A673 (cell line): ENCODE results near the gene TNFAIP3. TPM values are rescaled to one million over a fixed set of nuclear protein-coding genes. Genes with fewer than 3 reads are reported as not detected.
A peak's percentile ranks its signal among the peaks of the same experiment; 100 is the strongest.

Experiments
- BruUV-seq: library from RNA; stranded (reverse); fragments of 400-500 nt; replicated peaks from 2 replicates; lab custom pipeline; 2021; lab: Mats Ljungman, UMichigan
- CTCF ChIA-PET: fragments of 300-600 bp; sonication (Branson Sonifier 250); formaldehyde crosslinking; loops from one replicate; lab custom pipeline; 2022; ENCODE audit warnings: antibody characterized with exemption; lab: Charles Lee
- POLR2A ChIA-PET: fragments of 300-600 bp; sonication (Branson Sonifier 250); formaldehyde crosslinking; loops from one replicate; lab custom pipeline; 2022; ENCODE audit warnings: antibody characterized with exemption; ENCODE audit not compliant: low non-redundant PET; lab: Charles Lee
- DNase-seq: peaks from one replicate; pipeline ENCODE4 v3.0.0-alpha.2; 2015; ENCODE audit warnings: low spot score
- H3K27ac ChIP-seq: fragments of 200-600 bp; sonication (generic); 2 replicates; pipeline ENCODE4 v1.5.1; 2016; ENCODE audit warnings: mixed run types, low read depth, mild to moderate bottlenecking, mixed read lengths, antibody characterized with exemption, low read length; ENCODE audit not compliant: poor library complexity, severe bottlenecking
- H3K27me3 ChIP-seq: fragments of 200-600 bp; sonication (generic); replicated peaks from 2 replicates; pipeline ENCODE4 v1.6.1; 2017; ENCODE audit warnings: mixed run types, low read depth, mild to moderate bottlenecking, mixed read lengths, antibody characterized with exemption, low read length; ENCODE audit not compliant: insufficient read depth, poor library complexity
- H3K36me3 ChIP-seq: fragments of 200-600 bp; sonication (generic); 2 replicates; pipeline ENCODE4 v1.6.1; 2016; ENCODE audit warnings: mixed run types, mild to moderate bottlenecking, mixed read lengths, antibody characterized with exemption, low read length; ENCODE audit not compliant: insufficient read depth, poor library complexity, severe bottlenecking
- H3K4me1 ChIP-seq: fragments of 200-600 bp; sonication (generic); 2 replicates; pipeline ENCODE4 v1.6.1; 2017; ENCODE audit warnings: mixed run types, mild to moderate bottlenecking, mixed read lengths, antibody characterized with exemption, low read length; ENCODE audit not compliant: insufficient read depth, poor library complexity, severe bottlenecking
- H3K4me3 ChIP-seq: fragments of 200-600 bp; sonication (generic); 2 replicates; pipeline ENCODE4 v1.5.1; 2016; ENCODE audit warnings: low read depth, mixed run types, mild to moderate bottlenecking, mixed read lengths, low read length; ENCODE audit not compliant: poor library complexity, severe bottlenecking
- H3K9me3 ChIP-seq: fragments of 200-600 bp; sonication (generic); 2 replicates; pipeline ENCODE4 v1.6.1; 2016; ENCODE audit warnings: mixed run types, low read depth, mild to moderate bottlenecking, mixed read lengths, antibody characterized with exemption, low read length; ENCODE audit not compliant: poor library complexity, severe bottlenecking
- EZH2 ChIP-seq: fragments of 200-600 bp; sonication (generic); IDR thresholded peaks from 2 replicates; pipeline ENCODE4 v1.6.1; 2017; ENCODE audit warnings: borderline replicate concordance, low read depth, mild to moderate bottlenecking, mixed read lengths, antibody characterized with exemption, low read length; ENCODE audit not compliant: poor library complexity, severe bottlenecking
- intact Hi-C: fragments of 100-400 bp; cut with micrococcal nuclease; formaldehyde crosslinking; loops from one replicate; pipeline ENCODE4 v1.10.0; 2022; ENCODE audit not compliant: unreplicated experiment
- total RNA-seq: library from RNA; stranded (reverse); gene quantifications from 2 replicates; pipeline ENCODE4 v1.2.3, GENCODE V29; 2021
- TF ChIP-seq, protein P1 (sequence below): fragments of 300-800, 200-600 bp; sonication (generic); conservative IDR thresholded peaks from 2 replicates; pipeline ENCODE4 v1.5.1; 2017; ENCODE audit warnings: low read depth, mild to moderate bottlenecking, antibody characterized with exemption, low read length, moderate library complexity, mixed read lengths

TNFAIP3 gene
- total RNA-seq, 1 experiment from 2014 or later = 12.7 TPM

DNA sequence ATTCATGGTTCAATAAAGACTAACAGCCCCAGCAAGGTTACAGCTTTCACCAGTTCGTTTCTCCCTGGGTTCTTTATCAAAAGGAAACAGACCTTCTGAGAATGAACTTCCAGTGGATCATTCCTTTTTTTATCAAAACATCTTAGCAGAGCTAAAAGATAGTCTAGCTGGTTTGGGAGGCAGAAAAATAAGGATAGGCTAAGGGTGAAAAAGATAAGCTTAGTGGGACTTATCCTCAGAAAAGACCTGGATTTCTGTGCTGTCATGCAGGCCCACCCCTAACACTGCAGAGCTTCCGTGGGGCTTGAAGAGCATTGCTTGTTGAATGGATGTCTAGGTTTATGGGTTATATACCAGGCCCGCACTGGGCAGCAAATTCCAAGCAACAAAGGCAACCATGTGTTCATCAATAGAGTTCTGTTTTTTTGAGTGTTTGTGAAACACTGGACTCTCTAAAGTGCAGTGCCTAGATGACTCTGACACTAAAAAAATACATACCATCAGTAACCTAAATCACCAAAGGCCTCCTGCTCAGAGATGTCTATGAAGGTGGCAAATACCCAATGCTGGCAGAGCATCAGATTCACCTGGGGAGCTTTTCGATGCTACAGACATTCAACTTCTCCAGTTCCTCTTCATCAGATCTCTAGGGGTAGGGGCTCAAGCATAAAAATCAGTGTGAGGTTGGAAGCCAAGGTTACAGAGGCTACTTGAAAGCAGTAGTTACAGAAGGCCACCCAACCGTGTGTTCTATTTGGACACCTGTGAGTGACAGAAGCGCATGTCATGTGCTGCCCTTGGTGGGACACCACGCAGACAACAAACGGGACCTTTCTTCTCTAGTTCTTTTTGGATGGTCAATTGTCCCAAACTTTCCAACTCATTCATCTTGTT is 53.0 kb downstream of the TNFAIP3 start:
- H3K36me3 ChIP-seq = no peaks in the 10 kb centered on the region
- no peak for DNase-seq
- H3K4me1 ChIP-seq = no peaks in the 10 kb centered on the region
- no peaks in the 10 kb centered on the region for H3K9me3 ChIP-seq
- H3K27me3 ChIP-seq = peaks cover 5% of the 10 kb centered on the region
- CTCF ChIA-PET = no interaction called here
- BruUV-seq = no TSS peak
- H3K27ac ChIP-seq = no peak overlapping the region
- H3K4me3 ChIP-seq = no peak overlapping the region
- intact Hi-C loops = no loop called here
- TF ChIP-seq, protein P1, sequence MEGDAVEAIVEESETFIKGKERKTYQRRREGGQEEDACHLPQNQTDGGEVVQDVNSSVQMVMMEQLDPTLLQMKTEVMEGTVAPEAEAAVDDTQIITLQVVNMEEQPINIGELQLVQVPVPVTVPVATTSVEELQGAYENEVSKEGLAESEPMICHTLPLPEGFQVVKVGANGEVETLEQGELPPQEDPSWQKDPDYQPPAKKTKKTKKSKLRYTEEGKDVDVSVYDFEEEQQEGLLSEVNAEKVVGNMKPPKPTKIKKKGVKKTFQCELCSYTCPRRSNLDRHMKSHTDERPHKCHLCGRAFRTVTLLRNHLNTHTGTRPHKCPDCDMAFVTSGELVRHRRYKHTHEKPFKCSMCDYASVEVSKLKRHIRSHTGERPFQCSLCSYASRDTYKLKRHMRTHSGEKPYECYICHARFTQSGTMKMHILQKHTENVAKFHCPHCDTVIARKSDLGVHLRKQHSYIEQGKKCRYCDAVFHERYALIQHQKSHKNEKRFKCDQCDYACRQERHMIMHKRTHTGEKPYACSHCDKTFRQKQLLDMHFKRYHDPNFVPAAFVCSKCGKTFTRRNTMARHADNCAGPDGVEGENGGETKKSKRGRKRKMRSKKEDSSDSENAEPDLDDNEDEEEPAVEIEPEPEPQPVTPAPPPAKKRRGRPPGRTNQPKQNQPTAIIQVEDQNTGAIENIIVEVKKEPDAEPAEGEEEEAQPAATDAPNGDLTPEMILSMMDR = no peak
- TF ChIP-seq EZH2 = no peak
- POLR2A ChIA-PET = no interaction called here

DNA sequence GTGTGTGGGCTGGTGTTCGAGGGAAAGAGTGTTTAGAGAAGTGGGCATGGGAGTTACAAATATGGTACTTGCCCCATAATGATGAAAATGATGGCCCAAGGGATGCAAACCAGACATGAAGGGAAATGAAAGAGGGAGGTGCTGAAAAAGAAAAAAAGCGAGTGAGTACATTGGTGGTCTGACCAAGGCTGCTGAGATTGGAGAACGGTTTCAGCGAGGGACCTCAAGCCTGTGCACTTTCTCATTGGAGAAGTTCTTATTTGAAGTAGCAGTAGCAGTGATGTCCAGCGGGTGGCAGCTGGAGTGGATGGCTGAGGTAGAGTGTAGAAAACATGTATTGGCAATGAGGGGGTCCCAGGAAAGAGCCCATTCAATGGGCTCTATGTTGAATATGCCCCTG is 54.8 kb downstream of the TNFAIP3 start:
- no peaks in the 10 kb centered on the region for H3K36me3 ChIP-seq
- CTCF ChIA-PET = no interaction called here
- intact Hi-C loops = no loop called here
- H3K27ac ChIP-seq = no peak overlapping the region
- no peaks in the 10 kb centered on the region for H3K9me3 ChIP-seq
- peaks cover 6% of the 10 kb centered on the region for H3K27me3 ChIP-seq
- BruUV-seq = no TSS peak
- H3K4me3 ChIP-seq = no peak overlapping the region
- H3K4me1 ChIP-seq = no peaks in the 10 kb centered on the region
- no peak for TF ChIP-seq EZH2
- TF ChIP-seq, protein P1 = 0 out of 2 replicates have a peak, but pooled peaks have one; percentile 15
- no peak for DNase-seq
- POLR2A ChIA-PET = no interaction called here

DNA sequence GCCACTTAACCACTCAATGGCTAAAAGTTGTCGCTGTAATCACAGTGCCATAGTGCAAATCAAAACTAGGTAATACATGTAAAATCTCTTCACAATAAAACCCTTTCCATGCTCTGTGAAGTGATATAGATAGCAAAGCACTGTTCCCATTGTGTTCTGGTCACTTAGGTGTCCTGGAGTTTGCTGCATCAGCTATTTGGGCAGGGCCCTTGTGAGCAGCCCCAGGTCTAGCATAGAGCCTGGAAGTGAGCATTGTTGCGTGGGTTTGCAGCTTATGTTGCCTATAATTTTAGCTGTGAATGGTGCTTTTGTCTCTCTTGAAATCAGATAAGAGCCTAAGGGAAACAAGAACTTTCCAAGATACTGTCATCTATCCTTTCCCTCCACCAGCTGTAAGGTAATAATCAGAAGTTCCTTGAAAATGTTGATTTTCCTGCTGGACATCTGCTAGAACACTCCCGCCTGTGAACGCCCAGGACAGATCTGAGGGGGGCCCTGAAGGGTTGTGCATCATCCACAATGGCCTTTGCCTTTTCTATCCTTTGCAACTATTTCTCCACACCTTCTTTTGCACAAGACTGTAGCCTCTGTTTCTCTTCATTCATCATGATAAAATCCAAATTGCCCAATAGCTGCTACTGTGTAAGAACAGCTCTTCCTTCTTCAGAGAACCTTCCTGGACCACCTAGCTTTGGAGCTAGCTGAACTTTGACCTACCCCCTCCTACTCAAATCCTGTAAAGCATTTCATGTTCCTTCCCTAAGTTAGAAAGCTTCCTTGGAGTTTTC is 57.0 kb downstream of the TNFAIP3 start:
- intact Hi-C loops = no loop called here
- H3K9me3 ChIP-seq = no peaks in the 10 kb centered on the region
- DNase-seq = no peak
- CTCF ChIA-PET = no interaction called here
- POLR2A ChIA-PET = no interaction called here
- TF ChIP-seq EZH2 = no peak
- BruUV-seq = no TSS peak
- no peak overlapping the region for H3K27ac ChIP-seq
- peaks cover 7% of the 10 kb centered on the region for H3K27me3 ChIP-seq
- no peaks in the 10 kb centered on the region for H3K4me1 ChIP-seq
- H3K4me3 ChIP-seq = no peak overlapping the region
- H3K36me3 ChIP-seq = no peaks in the 10 kb centered on the region
